ENCODE results near the gene TBCC. TPM values are rescaled to one million over a fixed set of nuclear protein-coding genes. Genes with fewer than 3 reads are reported as not detected.

The TBCC gene
- total and polyA plus RNA-seq, 2 of the 8 experiments (the other 6 are each of a cell fraction or from before 2014, with no cell fraction given), result 22.7 to 25.5 TPM

DNA sequence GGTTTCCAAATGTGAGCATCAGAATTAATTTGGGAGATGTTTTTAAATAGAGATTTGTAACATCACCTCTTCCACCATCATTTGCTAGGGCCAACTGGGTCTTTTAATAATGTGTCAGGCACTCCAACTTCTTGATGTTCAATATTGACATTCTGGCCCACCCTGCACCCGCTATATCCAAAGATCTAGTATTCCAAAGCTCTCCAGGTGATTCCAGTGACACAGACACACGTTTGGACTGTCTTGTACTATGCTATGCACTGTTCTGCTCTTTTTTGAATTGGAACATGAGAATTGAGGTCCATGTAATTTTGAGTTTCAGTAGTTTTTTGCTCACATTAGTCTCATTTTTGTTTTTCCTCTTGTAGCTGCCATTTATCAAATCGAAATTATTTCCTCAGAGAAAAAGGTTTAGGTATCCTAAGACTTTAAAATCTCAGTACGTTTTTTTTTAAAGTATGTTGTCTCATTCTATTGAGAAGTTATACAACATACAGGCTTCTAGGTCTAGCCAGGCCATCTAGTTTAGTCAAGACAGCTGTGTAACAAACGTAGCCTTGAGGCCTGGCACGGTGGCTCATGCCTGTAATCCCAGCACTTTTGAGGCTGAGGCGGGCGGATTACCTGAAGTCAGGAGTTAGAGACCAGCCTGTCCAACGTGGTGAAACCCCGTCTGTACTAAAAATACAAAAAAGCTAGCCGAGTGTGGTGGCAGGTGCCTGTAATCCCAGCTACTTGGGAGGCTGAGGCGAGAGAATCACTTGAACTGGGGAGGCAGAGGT is 39.0 kb upstream of the TBCC start:
- peaks cover 0 to 3% (median 0%) of the 10 kb centered on the region in 4 experiments; a peak in 1 of 8 replicates for H3K36me3 ChIP-seq (ENCODE audit: control insufficient read depth in 2 of 4, insufficient read depth in 4 of 4, low read length in 3 of 4)
- H3K14ac ChIP-seq (ENCODE audit: insufficient read length), result no peak overlapping the region
- H3K27me3 ChIP-seq (replicated peaks in 1 of 4; ENCODE audit: control insufficient read depth in 3 of 4, extremely low read depth in 1 of 4, insufficient read depth in 3 of 4, low read length in 3 of 4), result no peaks in the 10 kb centered on the region
- ChIA-PET CTCF (ENCODE audit: partially characterized antibody) (interaction anchor here (0.6 to 1.4 kb wide), 5 partner anchors 15 to 429 kb away, joined by 3 to 5 read pairs (median 4); no protein-coding TSS in a partner anchor), POLR2A (ENCODE audit: partially characterized antibody) (interaction anchor here (0.5 to 13.8 kb wide), 18 partner anchors 9 to 221 kb away, joined by 3 to 277 read pairs (median 4); partner anchors contain the start of genes CNPY3, PPP2R5D, RPL7L1 and TBCC)
- peaks cover 0 to 14% (median 5%) of the 10 kb centered on the region in 4 experiments; a peak in 4 of 7 replicates for H3K4me1 ChIP-seq (replicated peaks in 1 of 4; ENCODE audit: control insufficient read depth in 3 of 4, insufficient read depth in 4 of 4, low read length in 3 of 4)
- DNase-seq (ENCODE audit: low read depth in 1 of 2, low spot score in 2 of 2) (no peak), FAIRE-seq (no peak)
- WGBS, 2 experiments (ENCODE audit: extremely low coverage in 1 of 2, insufficient coverage in 1 of 2, insufficient read length in 1 of 2, insufficient replicate concordance in 2 of 2, low coverage in 1 of 2, low lambda C conversion rate in 2 of 2, missing lambda C conversion rate in 1 of 2), result 75% methylated on average over 12 of the region's 12 CpGs; no CpG with 5 or more reads in 1 of the 2 experiments
- no peak overlapping the region for H2AK5ac ChIP-seq (ENCODE audit: low read depth, low read length)
- no peak overlapping the region for H3K18ac ChIP-seq (ENCODE audit: extremely low read depth, low read length)
- TF ChIP-seq POLR2AphosphoS5 (IDR thresholded peaks at IDR 0.05; ENCODE audit: low read depth, low read length), result peak; percentile 45
- no peak for TF ChIP-seq GABPA (IDR thresholded peaks at IDR 0.05; ENCODE audit: borderline replicate concordance, insufficient read depth, low read length)
- TF ChIP-seq POLR2A (IDR thresholded peaks at IDR 0.05; ENCODE audit: control extremely low read depth in 1 of 2, low read depth in 2 of 2, low read length in 2 of 2), result peak in 1 of 2 experiments; percentile 49; a peak in 2 of 3 replicates
- no peak for TF ChIP-seq TCF12 (IDR thresholded peaks at IDR 0.05; ENCODE audit: low read depth, low read length)
- TF ChIP-seq, protein P1, sequence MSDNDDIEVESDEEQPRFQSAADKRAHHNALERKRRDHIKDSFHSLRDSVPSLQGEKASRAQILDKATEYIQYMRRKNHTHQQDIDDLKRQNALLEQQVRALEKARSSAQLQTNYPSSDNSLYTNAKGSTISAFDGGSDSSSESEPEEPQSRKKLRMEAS (IDR thresholded peaks at IDR 0.05), result no peak
- H3K4ac ChIP-seq (replicated peaks; ENCODE audit: insufficient read length, low read depth, low read length), result no peak overlapping the region
- peaks cover 0 to 4% of the 10 kb centered on the region in 2 experiments for H4K20me1 ChIP-seq (replicated peaks in 1 of 2; ENCODE audit: control insufficient read depth in 1 of 2, insufficient read depth in 2 of 2, low read length in 2 of 2)
- H2BK120ac ChIP-seq (replicated peaks; ENCODE audit: low read depth, low read length), result no peak overlapping the region
- H3K4me3 ChIP-seq (ENCODE audit: extremely low read depth in 1 of 4, insufficient read depth in 2 of 4, low read depth in 3 of 4, low read length in 4 of 4), result peak overlapping the region; percentile 82 to 96 (median 88)
- H2BK20ac ChIP-seq (ENCODE audit: low read length), result no peak overlapping the region
- no peak overlapping the region for H2BK15ac ChIP-seq (ENCODE audit: low read length)
- H3K9me3 ChIP-seq (ENCODE audit: insufficient read depth in 2 of 2, low read depth in 1 of 2, low read length in 1 of 2), result no peaks in the 10 kb centered on the region
- H4K5ac ChIP-seq (ENCODE audit: insufficient read length, low read depth, low read length), result no peak overlapping the region
- peak overlapping the region in 3 of 4 experiments; percentile 10 to 98 (median 35); a peak in 2 of 7 replicates for H3K9ac ChIP-seq (replicated peaks in 1 of 4; ENCODE audit: extremely low read depth in 1 of 4, low read depth in 3 of 4, low read length in 3 of 4)
- H2AFZ ChIP-seq (ENCODE audit: low read length), result no peak overlapping the region
- H3K23me2 ChIP-seq (ENCODE audit: low read depth, low read length), result no peaks in the 10 kb centered on the region; the same call in 1 of the 2 replicates
- H3K4me2 ChIP-seq (ENCODE audit: insufficient read depth in 1 of 2, low read depth in 2 of 2, low read length in 2 of 2), result peak overlapping the region; percentile 69 to 72
- no peak overlapping the region for H3K23ac ChIP-seq (ENCODE audit: insufficient read length)
- peaks cover 13 to 66% of the 10 kb centered on the region in 2 experiments for H3K79me2 ChIP-seq (ENCODE audit: control insufficient read depth in 1 of 2, insufficient read depth in 2 of 2, low read length in 2 of 2)
- H2BK5ac ChIP-seq (ENCODE audit: low read depth, low read length), result no peak overlapping the region
- no peak overlapping the region for H2BK12ac ChIP-seq (ENCODE audit: low read depth, low read length)
- no peak overlapping the region for H4K8ac ChIP-seq (ENCODE audit: extremely low read depth, insufficient read depth, low read length)
- no peak overlapping the region for H3K27ac ChIP-seq (ENCODE audit: low read depth, low read length)
- no peak overlapping the region for H4K91ac ChIP-seq (replicated peaks; ENCODE audit: insufficient read length, low read length)
- H3K79me1 ChIP-seq (ENCODE audit: low read depth, low read length), result no peaks in the 10 kb centered on the region
- no peak overlapping the region for H3K56ac ChIP-seq (replicated peaks; ENCODE audit: insufficient read length, low read depth, low read length)
